NT2/D1 (cell line): ENCODE results near the gene AK9.

Experiments used
- SUZ12 ChIP-seq: IDR thresholded peaks from 2 replicates; pipeline ENCODE4 v1.6.1; 2011; ENCODE audit not compliant: insufficient read length, insufficient read depth; ENCODE audit errors: extremely low read depth
- YY1 ChIP-seq: IDR thresholded peaks from 2 replicates; pipeline ENCODE4 v1.6.1; 2011; ENCODE audit not compliant: insufficient read length, insufficient read depth

GRCh38 chr6:109740787-109741186 is 49.8 kb upstream of the AK9 start:
- TF ChIP-seq YY1 (no peak), SUZ12 (no peak)
